ENCODE results near the gene KDM4B. TPM values are rescaled to one million over a fixed set of nuclear protein-coding genes. Genes with fewer than 3 reads are reported as not detected.
"Not testable (repeated sequence)": the region's sequence is repeated elsewhere in the genome, so short reads cannot be mapped to it uniquely, and the experiment has no call there.

KDM4B gene
- total and polyA plus RNA-seq, 4 donors, result 16.6 to 43.6 (median 28.0) TPM

- H3K27me3 ChIP-seq (ENCODE audit: control insufficient read depth, insufficient read depth, low read length); H3K27ac ChIP-seq (ENCODE audit: low read depth, low read length); H3K9me3 ChIP-seq (ENCODE audit: control insufficient read depth, insufficient read depth, low read length); H3K4me3 ChIP-seq (ENCODE audit: low read depth, low read length); DNase-seq (ENCODE audit: low read depth in 4 of 6, low spot score in 6 of 6); H3K4me1 ChIP-seq (ENCODE audit: control insufficient read depth, insufficient read depth, low read length): not testable (repeated sequence)
- peaks cover 39% of the 10 kb centered on the region for H3K36me3 ChIP-seq (ENCODE audit: control insufficient read depth, insufficient read depth, low read length)
- 100% methylated on average over 1 of the region's 4 CpGs for WGBS (ENCODE audit: insufficient coverage)
Measured at GRCh38 chr19:4938461-4938860, 30.5 kb upstream of the KDM4B start.

- no peak for DNase-seq (ENCODE audit: low read depth in 4 of 6, low spot score in 6 of 6)
- Histone ChIP-seq H3K27me3 (ENCODE audit: control insufficient read depth, insufficient read depth, low read length) (no peaks in the 10 kb centered on the region), H3K4me1 (ENCODE audit: control insufficient read depth, insufficient read depth, low read length) (no peaks in the 10 kb centered on the region), H3K9me3 (ENCODE audit: control insufficient read depth, insufficient read depth, low read length) (no peaks in the 10 kb centered on the region), H3K36me3 (ENCODE audit: control insufficient read depth, insufficient read depth, low read length) (peaks cover 46% of the 10 kb centered on the region), H3K4me3 (ENCODE audit: low read depth, low read length) (no peak overlapping the region), H3K27ac (ENCODE audit: low read depth, low read length) (no peak overlapping the region)
- 100% methylated on average over 1 of the region's 7 CpGs for WGBS (ENCODE audit: insufficient coverage)
Measured at GRCh38 chr19:4939466-4939865, 29.4 kb upstream of the KDM4B start.

DNA sequence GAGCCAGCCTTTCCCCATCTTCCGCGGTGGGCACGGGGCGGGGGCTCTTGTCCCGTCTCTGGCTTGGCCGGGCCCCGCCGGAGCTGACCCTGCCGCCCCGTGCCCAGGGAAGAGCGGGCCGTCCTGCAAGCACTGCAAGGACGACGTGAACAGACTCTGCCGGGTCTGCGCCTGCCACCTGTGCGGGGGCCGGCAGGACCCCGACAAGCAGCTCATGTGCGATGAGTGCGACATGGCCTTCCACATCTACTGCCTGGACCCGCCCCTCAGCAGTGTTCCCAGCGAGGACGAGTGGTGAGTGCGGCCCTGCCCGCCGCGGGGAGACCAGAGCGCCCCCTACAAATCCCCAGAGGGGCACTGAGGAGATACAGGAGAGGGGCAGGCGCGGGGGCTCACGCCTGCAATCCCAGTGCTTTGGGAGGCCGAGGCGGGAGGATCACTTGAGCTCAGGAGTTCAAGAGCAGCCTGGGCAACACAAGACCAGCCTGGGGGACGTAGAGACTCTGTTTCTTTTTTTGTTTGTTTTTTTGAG lies 27.2 kb upstream of the KDM4B start:
- H3K36me3 ChIP-seq (ENCODE audit: control insufficient read depth, insufficient read depth, low read length), result peaks cover 56% of the 10 kb centered on the region
- H3K9me3 ChIP-seq (ENCODE audit: control insufficient read depth, insufficient read depth, low read length); DNase-seq (ENCODE audit: low read depth in 4 of 6, low spot score in 6 of 6); H3K27me3 ChIP-seq (ENCODE audit: control insufficient read depth, insufficient read depth, low read length); H3K27ac ChIP-seq (ENCODE audit: low read depth, low read length); H3K4me3 ChIP-seq (ENCODE audit: low read depth, low read length); H3K4me1 ChIP-seq (ENCODE audit: control insufficient read depth, insufficient read depth, low read length): not testable (repeated sequence)
- 97% methylated on average over 24 of the region's 35 CpGs for WGBS (ENCODE audit: insufficient coverage)

DNA sequence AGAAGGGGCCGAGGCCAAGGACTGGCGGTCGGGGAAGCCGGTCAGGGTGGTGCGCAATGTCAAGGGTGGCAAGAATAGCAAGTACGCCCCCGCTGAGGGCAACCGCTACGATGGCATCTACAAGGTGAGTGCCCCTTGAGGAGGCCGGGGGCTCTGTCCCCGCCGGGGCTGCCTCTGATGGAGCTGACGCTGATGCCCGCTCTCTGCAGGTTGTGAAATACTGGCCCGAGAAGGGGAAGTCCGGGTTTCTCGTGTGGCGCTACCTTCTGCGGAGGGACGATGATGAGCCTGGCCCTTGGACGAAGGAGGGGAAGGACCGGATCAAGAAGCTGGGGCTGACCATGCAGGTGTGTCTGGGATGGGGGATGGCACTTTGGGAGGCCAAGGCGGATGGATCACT lies 18.3 kb upstream of the KDM4B start:
- DNase-seq (ENCODE audit: low read depth in 4 of 6, low spot score in 6 of 6); H3K27me3 ChIP-seq (ENCODE audit: control insufficient read depth, insufficient read depth, low read length); H3K4me1 ChIP-seq (ENCODE audit: control insufficient read depth, insufficient read depth, low read length); H3K27ac ChIP-seq (ENCODE audit: low read depth, low read length); H3K9me3 ChIP-seq (ENCODE audit: control insufficient read depth, insufficient read depth, low read length); H3K4me3 ChIP-seq (ENCODE audit: low read depth, low read length): not testable (repeated sequence)
- 95% methylated on average over 14 of the region's 23 CpGs for WGBS (ENCODE audit: insufficient coverage)
- peaks cover 64% of the 10 kb centered on the region for H3K36me3 ChIP-seq (ENCODE audit: control insufficient read depth, insufficient read depth, low read length)

GRCh38 chr19:4951656-4952055 lies 17.3 kb upstream of the KDM4B start:
- DNase-seq (ENCODE audit: low read depth in 4 of 6, low spot score in 6 of 6), result no peak
- WGBS (ENCODE audit: insufficient coverage), result 89% methylated on average over 11 of the region's 11 CpGs
- no peaks in the 10 kb centered on the region for H3K9me3 ChIP-seq (ENCODE audit: control insufficient read depth, insufficient read depth, low read length)
- H3K4me1 ChIP-seq (ENCODE audit: control insufficient read depth, insufficient read depth, low read length), result no peaks in the 10 kb centered on the region
- H3K27ac ChIP-seq (ENCODE audit: low read depth, low read length), result no peak overlapping the region
- no peaks in the 10 kb centered on the region for H3K27me3 ChIP-seq (ENCODE audit: control insufficient read depth, insufficient read depth, low read length)
- no peak overlapping the region for H3K4me3 ChIP-seq (ENCODE audit: low read depth, low read length)
- H3K36me3 ChIP-seq (ENCODE audit: control insufficient read depth, insufficient read depth, low read length), result peaks cover 62% of the 10 kb centered on the region

GRCh38 chr19:4952945-4953344 lies 16.0 kb upstream of the KDM4B start:
- Histone ChIP-seq H3K9me3 (ENCODE audit: control insufficient read depth, insufficient read depth, low read length) (no peaks in the 10 kb centered on the region), H3K36me3 (ENCODE audit: control insufficient read depth, insufficient read depth, low read length) (peaks cover 70% of the 10 kb centered on the region), H3K4me3 (ENCODE audit: low read depth, low read length) (no peak overlapping the region), H3K4me1 (ENCODE audit: control insufficient read depth, insufficient read depth, low read length) (no peaks in the 10 kb centered on the region), H3K27me3 (ENCODE audit: control insufficient read depth, insufficient read depth, low read length) (no peaks in the 10 kb centered on the region), H3K27ac (ENCODE audit: low read depth, low read length) (no peak overlapping the region)
- DNase-seq (ENCODE audit: low read depth in 4 of 6, low spot score in 6 of 6), result no peak
- 92% methylated on average over 12 of the region's 18 CpGs for WGBS (ENCODE audit: insufficient coverage)

- not testable (repeated sequence) for DNase-seq (ENCODE audit: low read depth in 4 of 6, low spot score in 6 of 6); H3K27me3 ChIP-seq (ENCODE audit: control insufficient read depth, insufficient read depth, low read length); H3K9me3 ChIP-seq (ENCODE audit: control insufficient read depth, insufficient read depth, low read length); H3K4me1 ChIP-seq (ENCODE audit: control insufficient read depth, insufficient read depth, low read length); H3K27ac ChIP-seq (ENCODE audit: low read depth, low read length); H3K4me3 ChIP-seq (ENCODE audit: low read depth, low read length)
- 93% methylated on average over 32 of the region's 46 CpGs for WGBS (ENCODE audit: insufficient coverage)
- peaks cover 74% of the 10 kb centered on the region for H3K36me3 ChIP-seq (ENCODE audit: control insufficient read depth, insufficient read depth, low read length)
Measured at GRCh38 chr19:4954320-4955149, 14.4 kb upstream of the KDM4B start.

GRCh38 chr19:4955274-4955673 lies 13.6 kb upstream of the KDM4B start:
- H3K4me1 ChIP-seq (ENCODE audit: control insufficient read depth, insufficient read depth, low read length), result no peaks in the 10 kb centered on the region
- H3K36me3 ChIP-seq (ENCODE audit: control insufficient read depth, insufficient read depth, low read length), result peaks cover 75% of the 10 kb centered on the region
- WGBS (ENCODE audit: insufficient coverage), result 97% methylated on average over 10 of the region's 10 CpGs
- H3K27ac ChIP-seq (ENCODE audit: low read depth, low read length), result no peak overlapping the region
- DNase-seq (ENCODE audit: low read depth in 4 of 6, low spot score in 6 of 6), result no peak
- no peaks in the 10 kb centered on the region for H3K9me3 ChIP-seq (ENCODE audit: control insufficient read depth, insufficient read depth, low read length)
- H3K4me3 ChIP-seq (ENCODE audit: low read depth, low read length), result no peak overlapping the region
- no peaks in the 10 kb centered on the region for H3K27me3 ChIP-seq (ENCODE audit: control insufficient read depth, insufficient read depth, low read length)

DNA sequence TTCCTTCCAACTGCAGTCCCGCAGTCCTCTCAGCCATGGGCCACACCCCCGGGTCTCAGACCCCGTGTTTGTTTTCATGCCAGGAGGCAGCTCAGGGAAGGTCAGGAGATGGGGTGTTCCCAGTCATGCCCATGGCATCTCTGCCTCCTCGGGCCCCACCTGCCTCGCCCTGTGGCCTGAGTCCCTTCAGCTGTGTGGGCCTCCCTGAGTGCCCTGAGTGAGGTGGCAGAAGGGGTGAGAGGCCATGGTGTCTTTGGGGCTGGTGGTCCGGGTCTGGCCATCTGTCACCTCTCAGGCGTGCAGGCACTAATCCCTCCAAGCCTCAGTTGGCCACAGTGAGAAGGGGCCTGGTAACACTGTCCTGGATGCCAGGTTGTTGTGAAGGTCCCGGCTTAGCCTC lies 10.9 kb upstream of the KDM4B start:
- H3K36me3 ChIP-seq (ENCODE audit: control insufficient read depth, insufficient read depth, low read length), result peaks cover 63% of the 10 kb centered on the region
- H3K27me3 ChIP-seq (ENCODE audit: control insufficient read depth, insufficient read depth, low read length), result no peaks in the 10 kb centered on the region
- no peak overlapping the region for H3K27ac ChIP-seq (ENCODE audit: low read depth, low read length)
- DNase-seq (ENCODE audit: low read depth in 4 of 6, low spot score in 6 of 6), result no peak
- no peaks in the 10 kb centered on the region for H3K4me1 ChIP-seq (ENCODE audit: control insufficient read depth, insufficient read depth, low read length)
- no peak overlapping the region for H3K4me3 ChIP-seq (ENCODE audit: low read depth, low read length)
- no peaks in the 10 kb centered on the region for H3K9me3 ChIP-seq (ENCODE audit: control insufficient read depth, insufficient read depth, low read length)
- WGBS (ENCODE audit: insufficient coverage), result 97% methylated on average over 8 of the region's 8 CpGs

GRCh38 chr19:4962085-4962619 lies 6.8 kb upstream of the KDM4B start:
- H3K27me3 ChIP-seq (ENCODE audit: control insufficient read depth, insufficient read depth, low read length), result no peaks in the 10 kb centered on the region
- H3K27ac ChIP-seq (ENCODE audit: low read depth, low read length), result no peak overlapping the region
- WGBS (ENCODE audit: insufficient coverage), result 97% methylated on average over 3 of the region's 7 CpGs
- no peak for DNase-seq (ENCODE audit: low read depth in 4 of 6, low spot score in 6 of 6)
- no peak overlapping the region for H3K4me3 ChIP-seq (ENCODE audit: low read depth, low read length)
- peaks cover 32% of the 10 kb centered on the region for H3K36me3 ChIP-seq (ENCODE audit: control insufficient read depth, insufficient read depth, low read length)
- H3K9me3 ChIP-seq (ENCODE audit: control insufficient read depth, insufficient read depth, low read length), result no peaks in the 10 kb centered on the region
- no peaks in the 10 kb centered on the region for H3K4me1 ChIP-seq (ENCODE audit: control insufficient read depth, insufficient read depth, low read length)
